Nephron progenitor cell (in vitro differentiated cells): Measurements from ENCODE around the gene IL10RA.

Experiments
- DNase-seq: peaks from one replicate; pipeline ENCODE4 v3.0.0; 2021
- H3K27ac Mint-ChIP-seq: 2 replicates; pipeline ENCODE4 v1.8.0; 2021; ENCODE audit warnings: mild to moderate bottlenecking, moderate library complexity, mixed read lengths
- H3K27me3 Mint-ChIP-seq: 2 replicates; pipeline ENCODE4 v1.8.0; 2021; ENCODE audit warnings: mild to moderate bottlenecking, low read depth, mixed read lengths; ENCODE audit not compliant: poor library complexity
- H3K36me3 Mint-ChIP-seq: 2 replicates; pipeline ENCODE4 v1.8.0; 2021; ENCODE audit warnings: low read depth, mixed read lengths
- H3K4me1 Mint-ChIP-seq: 2 replicates; pipeline ENCODE4 v1.8.0; 2021; ENCODE audit warnings: mixed read lengths
- H3K4me3 Mint-ChIP-seq: 2 replicates; pipeline ENCODE4 v1.8.0; 2021; ENCODE audit warnings: mild to moderate bottlenecking, moderate library complexity, mixed read lengths
- H3K9me3 Mint-ChIP-seq: 2 replicates; pipeline ENCODE4 v1.8.0; 2021; ENCODE audit warnings: mild to moderate bottlenecking, moderate library complexity, mixed read lengths
- CTCF ChIP-seq: fragments of 200-600 bp; sonication (generic); IDR thresholded peaks from 2 replicates; pipeline ENCODE4 v1.5.0; 2021; ENCODE audit warnings: antibody characterized with exemption

The IL10RA gene

GRCh38 chr11:117959438-117960149 is 26.6 kb upstream of the IL10RA start:
- H3K36me3 Mint-ChIP-seq = no peaks in the 10 kb centered on the region
- no peak overlapping the region for H3K27ac Mint-ChIP-seq

DNA sequence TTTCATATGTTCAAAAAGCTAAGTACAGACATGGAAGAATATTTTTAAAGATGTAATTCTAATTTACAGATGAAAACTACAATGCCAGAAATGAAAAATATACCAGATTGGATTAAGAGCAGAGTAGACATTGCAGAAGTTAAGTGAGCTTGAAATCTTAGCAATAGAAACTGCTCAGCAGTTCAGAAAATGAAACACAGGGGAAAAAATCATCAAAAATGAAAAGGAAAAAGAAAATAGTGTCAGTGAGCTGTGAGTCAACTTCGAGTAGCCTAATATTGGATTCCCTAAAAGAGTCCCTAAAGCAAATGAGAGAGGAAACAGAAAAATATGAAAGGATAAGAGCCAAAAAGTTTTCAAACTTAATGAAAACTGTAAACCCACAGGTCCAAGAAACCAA is 25.8 kb upstream of the IL10RA start:
- H3K9me3 Mint-ChIP-seq = peaks cover 20% of the 10 kb centered on the region
- H3K4me3 Mint-ChIP-seq = no peak overlapping the region
- DNase-seq = no peak
- H3K36me3 Mint-ChIP-seq = no peaks in the 10 kb centered on the region
- peaks cover 17% of the 10 kb centered on the region for H3K27me3 Mint-ChIP-seq
- H3K27ac Mint-ChIP-seq = no peak overlapping the region
- TF ChIP-seq CTCF = no peak
- no peaks in the 10 kb centered on the region for H3K4me1 Mint-ChIP-seq

More at GRCh38 chr11:117959438-117960149, 26.6 kb upstream of the IL10RA start:
- Mint-ChIP-seq H3K4me3 (no peak overlapping the region), H3K27me3 (peaks cover 17% of the 10 kb centered on the region), H3K9me3 (peaks cover 20% of the 10 kb centered on the region), H3K4me1 (no peaks in the 10 kb centered on the region)
- no peak for DNase-seq
- TF ChIP-seq CTCF = no peak

DNA sequence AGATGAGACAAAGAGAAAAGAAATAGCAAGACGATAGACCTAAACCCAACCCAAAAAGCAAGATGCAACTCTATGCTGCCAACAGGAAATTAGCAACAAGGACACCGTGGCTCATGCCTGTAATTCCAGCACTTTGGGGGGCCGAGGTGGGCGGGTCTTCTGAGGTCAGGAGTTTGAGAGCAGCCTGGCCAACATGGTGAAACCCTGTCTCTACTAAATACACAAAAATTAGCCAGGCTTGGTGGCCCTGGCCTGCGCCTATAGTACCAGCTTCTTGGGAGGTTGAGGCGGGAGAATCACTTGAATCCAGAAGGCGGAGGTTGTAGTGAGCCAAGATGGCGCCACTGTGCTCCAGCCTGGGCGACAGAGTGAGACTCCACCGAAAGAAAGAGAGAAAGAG is 24.3 kb upstream of the IL10RA start:
- no peak overlapping the region for H3K27ac Mint-ChIP-seq
- no peak for TF ChIP-seq CTCF
- H3K36me3 Mint-ChIP-seq = no peaks in the 10 kb centered on the region
- peaks cover 9% of the 10 kb centered on the region for H3K27me3 Mint-ChIP-seq
- no peak overlapping the region for H3K4me3 Mint-ChIP-seq
- DNase-seq = no peak
- peaks cover 14% of the 10 kb centered on the region for H3K9me3 Mint-ChIP-seq
- no peaks in the 10 kb centered on the region for H3K4me1 Mint-ChIP-seq

- H3K36me3 Mint-ChIP-seq = no peaks in the 10 kb centered on the region
- no peak overlapping the region for H3K4me3 Mint-ChIP-seq
- H3K27ac Mint-ChIP-seq = no peak overlapping the region
- no peak for DNase-seq
- TF ChIP-seq CTCF = no peak
- H3K4me1 Mint-ChIP-seq = no peaks in the 10 kb centered on the region
- peaks cover 4% of the 10 kb centered on the region for H3K9me3 Mint-ChIP-seq
- H3K27me3 Mint-ChIP-seq = peaks cover 7% of the 10 kb centered on the region
Observed at GRCh38 chr11:117962826-117963225, 23.4 kb upstream of the IL10RA start.

DNA sequence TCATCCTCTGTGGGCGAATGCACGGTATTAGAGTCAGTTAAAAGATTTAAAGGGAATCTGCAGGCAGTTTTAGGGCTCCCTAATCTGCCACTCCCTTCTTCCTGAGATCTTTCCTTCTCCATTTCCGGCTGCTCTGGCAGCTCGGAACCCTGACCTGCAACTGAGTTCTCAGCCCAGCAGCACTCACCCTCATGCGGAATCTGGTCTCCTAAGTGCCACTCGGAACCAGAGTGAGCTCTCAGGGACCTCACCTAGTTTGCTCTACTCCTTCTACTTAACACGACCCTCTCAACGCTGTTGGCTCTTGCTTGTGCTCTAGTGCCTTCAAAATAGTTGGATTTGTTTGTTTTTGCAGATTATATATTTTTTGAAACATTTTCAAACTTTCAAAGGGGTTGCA is 19.3 kb upstream of the IL10RA start:
- Mint-ChIP-seq H3K27ac (no peak overlapping the region), H3K4me1 (peaks cover 6% of the 10 kb centered on the region), H3K4me3 (no peak overlapping the region), H3K27me3 (peaks cover 15% of the 10 kb centered on the region), H3K9me3 (no peaks in the 10 kb centered on the region), H3K36me3 (no peaks in the 10 kb centered on the region)
- no peak for DNase-seq
- TF ChIP-seq CTCF = no peak
